K562 (cell line): ENCODE results near the gene FILIP1L. TPM values are rescaled to one million over a fixed set of nuclear protein-coding genes. Genes with fewer than 3 reads are reported as not detected.
A peak's percentile ranks its signal among the peaks of the same experiment; 100 is the strongest.

Source experiments
- CAMTA2 ChIP-seq: fragments of 250-450 bp; sonication (Bioruptor Pico); conservative IDR thresholded peaks from 2 replicates; pipeline ENCODE4 v1.5.1; 2022
- DACH1 ChIP-seq: fragments of 450-650 bp; IDR thresholded peaks from 2 replicates; pipeline ENCODE4 v1.6.1; 2018; ENCODE audit not compliant: partially characterized antibody
- ETS2 ChIP-seq: IDR thresholded peaks from 2 replicates; pipeline ENCODE4 v1.6.1; 2016; ENCODE audit warnings: borderline replicate concordance, missing genetic modification characterization, mild to moderate bottlenecking, moderate library complexity, missing compliant biosample characterization; ENCODE audit not compliant: poor library complexity, severe bottlenecking
- KAT7 ChIP-seq: sonication (generic); formaldehyde crosslinking; IDR thresholded peaks from 2 replicates; pipeline ENCODE4 v1.8.0; 2022; ENCODE audit warnings: missing genetic modification reagents, mild to moderate bottlenecking, borderline replicate concordance
- MAZ ChIP-seq, 2 experiments: fragments of 450-650 bp in 1 of 2; sonication (generic) in 1 of 2; formaldehyde crosslinking; IDR thresholded peaks in 1 of 2; conservative IDR thresholded peaks in 1 of 2; 2 replicates each; pipeline versions ENCODE4 v1.4.0 to v1.5.0; 2020; ENCODE audit warnings: mild to moderate bottlenecking in 1 of 2, missing genetic modification reagents in 1 of 2
- SIRT6 ChIP-seq: IDR thresholded peaks from one replicate; pipeline ENCODE4 v1.6.1; 2012; ENCODE audit warnings: low read depth, mild to moderate bottlenecking, control low read depth, inconsistent platforms, low read length, moderate library complexity
- SMARCE1 ChIP-seq: fragments of 450-650 bp; IDR thresholded peaks from 2 replicates; pipeline ENCODE4 v1.7.1; 2016; ENCODE audit warnings: mild to moderate bottlenecking
- SNRNP70 ChIP-seq: fragments of 200-400 bp; formaldehyde crosslinking; optimal IDR thresholded peaks from 2 replicates; pipeline ENCODE3; 2017; ENCODE audit warnings: low read depth, low read length
- ZFPM2 ChIP-seq: fragments of 250-450 bp; sonication (Bioruptor Pico); IDR thresholded peaks from 2 replicates; pipeline ENCODE4 v1.5.1; 2022; ENCODE audit warnings: mild to moderate bottlenecking
- polyA plus RNA-seq, 8 experiments: library from polyadenylated mRNA; depleted of rRNA in 4 of 8; stranded (reverse) in 5 of 8; unstranded in 3 of 8; fragments of >200 nt; fragmentation: Nextera tagmentation in 2 of 8; fragmentation: Illumina TruSeq in 1 of 8; extraction: Ambion mirVana in 2 of 8; extraction: Trizol in 1 of 8; gene quantifications; 2 replicates each; pipeline versions ENCODE4 v1.2.1 to v1.2.3, GENCODE V29; 2011 to 2014; ENCODE audit warnings: inconsistent platforms in 1 of 8, missing spikeins in 1 of 8
- total RNA-seq, 7 experiments: library from RNA; depleted of rRNA in 6 of 7; stranded (reverse); fragments of >200 nt in 6 of 7; fragmentation: Illumina TruSeq in 2 of 7; extraction: Trizol in 2 of 7; gene quantifications; 2 replicates each; pipeline versions ENCODE4 v1.2.1 to v1.2.3, GENCODE V29; 2011 to 2021; ENCODE audit warnings: low replicate concordance in 1 of 7
- TF ChIP-seq, protein P1 (sequence below): fragments of 450-650 bp; IDR thresholded peaks from 2 replicates; pipeline ENCODE4 v1.6.1; 2018; ENCODE audit not compliant: partially characterized antibody
- TF ChIP-seq, protein P2 (sequence below), 2 experiments: IDR thresholded peaks; 2 replicates each; pipeline ENCODE4 v1.6.1; 2012; ENCODE audit warnings: improper control_type of control experiment in 2 of 2, low read depth in 2 of 2, low read length in 2 of 2, borderline replicate concordance in 1 of 2
- TF ChIP-seq, protein P3 (sequence below): fragments of 450-650 bp; IDR thresholded peaks from 2 replicates; pipeline ENCODE4 v1.6.1; 2017; ENCODE audit warnings: antibody characterized with exemption
- TF ChIP-seq, protein P4 (sequence below): sonication (generic); formaldehyde crosslinking; IDR thresholded peaks from 2 replicates; pipeline ENCODE4 v1.8.0; 2023; ENCODE audit warnings: mild to moderate bottlenecking, missing genetic modification reagents

The FILIP1L gene
- total and polyA plus RNA-seq, 9 of the 15 experiments (the other 6 are each of a cell fraction or from before 2014, with no cell fraction given), result 0.50 to 2.1 (median 1.1) TPM

DNA sequence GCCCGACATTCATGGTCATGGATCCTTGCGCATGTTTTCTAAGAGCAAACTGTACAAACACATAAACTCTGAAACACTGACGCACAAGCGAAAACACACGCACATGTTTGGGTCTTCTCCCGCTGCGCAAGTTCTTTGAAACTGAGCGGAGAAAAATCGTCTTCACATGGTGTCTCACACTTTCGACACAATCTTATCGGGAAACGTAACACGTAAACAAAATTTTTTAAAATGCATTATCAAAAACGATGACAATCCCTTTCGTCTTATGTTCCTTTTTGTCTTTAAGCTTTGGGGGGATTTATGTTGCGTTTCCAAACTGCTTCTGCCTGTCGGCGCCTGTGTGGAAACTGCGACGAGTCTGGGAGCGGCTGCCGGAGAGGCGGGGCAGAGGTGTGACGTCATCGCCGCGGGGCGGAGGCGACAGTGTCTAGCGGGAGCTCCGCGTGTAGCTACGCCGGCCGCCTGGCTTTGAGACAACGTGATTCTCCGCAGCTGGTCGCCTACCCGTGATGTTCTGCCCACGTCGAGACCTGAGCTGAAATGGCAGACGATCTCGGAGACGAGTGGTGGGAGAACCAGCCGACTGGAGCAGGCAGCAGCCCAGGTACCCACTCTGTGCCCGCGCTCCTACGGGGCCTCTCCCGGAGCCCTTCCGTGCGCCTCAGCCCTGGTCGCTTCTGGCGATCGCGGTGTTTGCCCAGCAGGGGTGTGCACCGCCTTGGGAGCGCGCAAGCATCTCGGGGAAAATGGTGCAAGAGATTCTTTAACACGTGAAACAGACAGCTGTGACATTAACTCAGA is 296.7 kb downstream of the FILIP1L start, which contains the start of gene CMSS1 (continued):
- TF ChIP-seq, protein P1, sequence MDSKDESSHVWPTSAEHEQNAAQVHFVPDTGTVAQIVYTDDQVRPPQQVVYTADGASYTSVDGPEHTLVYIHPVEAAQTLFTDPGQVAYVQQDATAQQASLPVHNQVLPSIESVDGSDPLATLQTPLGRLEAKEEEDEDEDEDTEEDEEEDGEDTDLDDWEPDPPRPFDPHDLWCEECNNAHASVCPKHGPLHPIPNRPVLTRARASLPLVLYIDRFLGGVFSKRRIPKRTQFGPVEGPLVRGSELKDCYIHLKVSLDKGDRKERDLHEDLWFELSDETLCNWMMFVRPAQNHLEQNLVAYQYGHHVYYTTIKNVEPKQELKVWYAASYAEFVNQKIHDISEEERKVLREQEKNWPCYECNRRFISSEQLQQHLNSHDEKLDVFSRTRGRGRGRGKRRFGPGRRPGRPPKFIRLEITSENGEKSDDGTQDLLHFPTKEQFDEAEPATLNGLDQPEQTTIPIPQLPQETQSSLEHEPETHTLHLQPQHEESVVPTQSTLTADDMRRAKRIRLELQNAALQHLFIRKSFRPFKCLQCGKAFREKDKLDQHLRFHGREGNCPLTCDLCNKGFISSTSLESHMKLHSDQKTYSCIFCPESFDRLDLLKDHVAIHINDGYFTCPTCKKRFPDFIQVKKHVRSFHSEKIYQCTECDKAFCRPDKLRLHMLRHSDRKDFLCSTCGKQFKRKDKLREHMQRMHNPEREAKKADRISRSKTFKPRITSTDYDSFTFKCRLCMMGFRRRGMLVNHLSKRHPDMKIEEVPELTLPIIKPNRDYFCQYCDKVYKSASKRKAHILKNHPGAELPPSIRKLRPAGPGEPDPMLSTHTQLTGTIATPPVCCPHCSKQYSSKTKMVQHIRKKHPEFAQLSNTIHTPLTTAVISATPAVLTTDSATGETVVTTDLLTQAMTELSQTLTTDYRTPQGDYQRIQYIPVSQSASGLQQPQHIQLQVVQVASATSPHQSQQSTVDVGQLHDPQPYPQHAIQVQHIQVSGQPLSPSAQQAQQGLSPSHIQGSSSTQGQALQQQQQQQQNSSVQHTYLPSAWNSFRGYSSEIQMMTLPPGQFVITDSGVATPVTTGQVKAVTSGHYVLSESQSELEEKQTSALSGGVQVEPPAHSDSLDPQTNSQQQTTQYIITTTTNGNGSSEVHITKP, result no peak
- peak; percentile 72 to 74 for TF ChIP-seq MAZ (CRISPR knock-in tag; conservative IDR thresholded peaks at IDR 0.05 in 1 of 2, IDR thresholded peaks at IDR 0.05 in 1 of 2)
- TF ChIP-seq, protein P2, sequence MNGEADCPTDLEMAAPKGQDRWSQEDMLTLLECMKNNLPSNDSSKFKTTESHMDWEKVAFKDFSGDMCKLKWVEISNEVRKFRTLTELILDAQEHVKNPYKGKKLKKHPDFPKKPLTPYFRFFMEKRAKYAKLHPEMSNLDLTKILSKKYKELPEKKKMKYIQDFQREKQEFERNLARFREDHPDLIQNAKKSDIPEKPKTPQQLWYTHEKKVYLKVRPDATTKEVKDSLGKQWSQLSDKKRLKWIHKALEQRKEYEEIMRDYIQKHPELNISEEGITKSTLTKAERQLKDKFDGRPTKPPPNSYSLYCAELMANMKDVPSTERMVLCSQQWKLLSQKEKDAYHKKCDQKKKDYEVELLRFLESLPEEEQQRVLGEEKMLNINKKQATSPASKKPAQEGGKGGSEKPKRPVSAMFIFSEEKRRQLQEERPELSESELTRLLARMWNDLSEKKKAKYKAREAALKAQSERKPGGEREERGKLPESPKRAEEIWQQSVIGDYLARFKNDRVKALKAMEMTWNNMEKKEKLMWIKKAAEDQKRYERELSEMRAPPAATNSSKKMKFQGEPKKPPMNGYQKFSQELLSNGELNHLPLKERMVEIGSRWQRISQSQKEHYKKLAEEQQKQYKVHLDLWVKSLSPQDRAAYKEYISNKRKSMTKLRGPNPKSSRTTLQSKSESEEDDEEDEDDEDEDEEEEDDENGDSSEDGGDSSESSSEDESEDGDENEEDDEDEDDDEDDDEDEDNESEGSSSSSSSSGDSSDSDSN (IDR thresholded peaks at IDR 0.05; ENCODE audit: borderline replicate concordance in 1 of 2, low read depth in 2 of 2, low read length in 2 of 2), result peak in 1 of 2 experiments; percentile 69; a peak in 1 of 4 replicates
- no peak for TF ChIP-seq SMARCE1
- no peak for TF ChIP-seq ZFPM2 (CRISPR knock-in tag)
- no peak for TF ChIP-seq SIRT6
- TF ChIP-seq KAT7 (CRISPR knock-in tag), result no peak
- no peak for TF ChIP-seq DACH1
- no peak for TF ChIP-seq ETS2
- TF ChIP-seq SNRNP70, result no peak
- TF ChIP-seq, protein P3, sequence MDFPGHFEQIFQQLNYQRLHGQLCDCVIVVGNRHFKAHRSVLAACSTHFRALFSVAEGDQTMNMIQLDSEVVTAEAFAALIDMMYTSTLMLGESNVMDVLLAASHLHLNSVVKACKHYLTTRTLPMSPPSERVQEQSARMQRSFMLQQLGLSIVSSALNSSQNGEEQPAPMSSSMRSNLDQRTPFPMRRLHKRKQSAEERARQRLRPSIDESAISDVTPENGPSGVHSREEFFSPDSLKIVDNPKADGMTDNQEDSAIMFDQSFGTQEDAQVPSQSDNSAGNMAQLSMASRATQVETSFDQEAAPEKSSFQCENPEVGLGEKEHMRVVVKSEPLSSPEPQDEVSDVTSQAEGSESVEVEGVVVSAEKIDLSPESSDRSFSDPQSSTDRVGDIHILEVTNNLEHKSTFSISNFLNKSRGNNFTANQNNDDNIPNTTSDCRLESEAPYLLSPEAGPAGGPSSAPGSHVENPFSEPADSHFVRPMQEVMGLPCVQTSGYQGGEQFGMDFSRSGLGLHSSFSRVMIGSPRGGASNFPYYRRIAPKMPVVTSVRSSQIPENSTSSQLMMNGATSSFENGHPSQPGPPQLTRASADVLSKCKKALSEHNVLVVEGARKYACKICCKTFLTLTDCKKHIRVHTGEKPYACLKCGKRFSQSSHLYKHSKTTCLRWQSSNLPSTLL, result peak; percentile 84; the same call in 1 of the 2 replicates
- no peak for TF ChIP-seq CAMTA2 (CRISPR knock-in tag)
- TF ChIP-seq, protein P4, sequence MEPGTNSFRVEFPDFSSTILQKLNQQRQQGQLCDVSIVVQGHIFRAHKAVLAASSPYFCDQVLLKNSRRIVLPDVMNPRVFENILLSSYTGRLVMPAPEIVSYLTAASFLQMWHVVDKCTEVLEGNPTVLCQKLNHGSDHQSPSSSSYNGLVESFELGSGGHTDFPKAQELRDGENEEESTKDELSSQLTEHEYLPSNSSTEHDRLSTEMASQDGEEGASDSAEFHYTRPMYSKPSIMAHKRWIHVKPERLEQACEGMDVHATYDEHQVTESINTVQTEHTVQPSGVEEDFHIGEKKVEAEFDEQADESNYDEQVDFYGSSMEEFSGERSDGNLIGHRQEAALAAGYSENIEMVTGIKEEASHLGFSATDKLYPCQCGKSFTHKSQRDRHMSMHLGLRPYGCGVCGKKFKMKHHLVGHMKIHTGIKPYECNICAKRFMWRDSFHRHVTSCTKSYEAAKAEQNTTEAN (CRISPR knock-in tag), result no peak
